GM06990 (cell line): Measurements from ENCODE around the gene RCAN3.

Experiments used
- DNase-seq: peaks from one replicate; pipeline ENCODE4 v3.0.0-alpha.2; 2011; ENCODE audit not compliant: insufficient read length; ENCODE audit errors: extremely low read depth
- H3K27me3 ChIP-seq: replicated peaks from 2 replicates; pipeline ENCODE4 v1.6.0; 2011; ENCODE audit warnings: low read length; ENCODE audit not compliant: control insufficient read depth, insufficient read depth
- H3K36me3 ChIP-seq: 2 replicates; pipeline ENCODE4 v1.5.1; 2011; ENCODE audit warnings: low read length; ENCODE audit not compliant: control insufficient read depth, insufficient read depth
- H3K4me3 ChIP-seq: replicated peaks from 2 replicates; pipeline ENCODE4 v1.5.1; 2011; ENCODE audit warnings: low read depth, mild to moderate bottlenecking, control low read depth, low read length
- TF ChIP-seq, protein P1 (sequence below): IDR thresholded peaks from 2 replicates; pipeline ENCODE4 v1.5.1; 2011; ENCODE audit warnings: low read length, control low read depth, mild to moderate bottlenecking, inconsistent platforms; ENCODE audit not compliant: insufficient read depth, poor library complexity, severe bottlenecking

The RCAN3 gene

GRCh38 chr1:24584171-24584647 lies 81.6 kb downstream of the RCAN3 start:
- TF ChIP-seq, protein P1, sequence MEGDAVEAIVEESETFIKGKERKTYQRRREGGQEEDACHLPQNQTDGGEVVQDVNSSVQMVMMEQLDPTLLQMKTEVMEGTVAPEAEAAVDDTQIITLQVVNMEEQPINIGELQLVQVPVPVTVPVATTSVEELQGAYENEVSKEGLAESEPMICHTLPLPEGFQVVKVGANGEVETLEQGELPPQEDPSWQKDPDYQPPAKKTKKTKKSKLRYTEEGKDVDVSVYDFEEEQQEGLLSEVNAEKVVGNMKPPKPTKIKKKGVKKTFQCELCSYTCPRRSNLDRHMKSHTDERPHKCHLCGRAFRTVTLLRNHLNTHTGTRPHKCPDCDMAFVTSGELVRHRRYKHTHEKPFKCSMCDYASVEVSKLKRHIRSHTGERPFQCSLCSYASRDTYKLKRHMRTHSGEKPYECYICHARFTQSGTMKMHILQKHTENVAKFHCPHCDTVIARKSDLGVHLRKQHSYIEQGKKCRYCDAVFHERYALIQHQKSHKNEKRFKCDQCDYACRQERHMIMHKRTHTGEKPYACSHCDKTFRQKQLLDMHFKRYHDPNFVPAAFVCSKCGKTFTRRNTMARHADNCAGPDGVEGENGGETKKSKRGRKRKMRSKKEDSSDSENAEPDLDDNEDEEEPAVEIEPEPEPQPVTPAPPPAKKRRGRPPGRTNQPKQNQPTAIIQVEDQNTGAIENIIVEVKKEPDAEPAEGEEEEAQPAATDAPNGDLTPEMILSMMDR = no peak
- H3K36me3 ChIP-seq = no peaks in the 10 kb centered on the region
- no peak overlapping the region for H3K4me3 ChIP-seq
- DNase-seq = no peak
- H3K27me3 ChIP-seq = peaks cover 8% of the 10 kb centered on the region

DNA sequence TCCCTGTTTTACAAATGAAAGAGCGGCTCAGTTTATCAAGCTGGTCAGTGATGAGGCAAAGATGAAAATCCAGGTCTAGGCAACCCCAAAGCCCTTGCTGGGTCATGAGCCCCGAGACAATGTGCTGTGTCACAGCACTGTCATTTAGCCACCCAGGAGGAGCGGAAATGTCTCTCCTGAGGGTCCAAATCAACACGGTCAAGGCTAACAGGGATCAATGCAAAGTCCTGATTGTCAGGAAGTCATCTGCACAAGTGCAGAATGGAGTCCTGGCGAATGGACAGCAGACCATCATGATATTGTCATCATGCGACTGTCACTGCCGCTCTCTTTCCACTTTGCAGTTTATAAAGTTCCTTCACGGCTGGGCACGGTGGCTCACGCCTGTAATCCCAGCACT lies 83.5 kb downstream of the RCAN3 start:
- Histone ChIP-seq H3K36me3 (no peaks in the 10 kb centered on the region), H3K4me3 (no peak overlapping the region), H3K27me3 (peaks cover 6% of the 10 kb centered on the region)
- TF ChIP-seq, protein P1 = no peak
- no peak for DNase-seq

GRCh38 chr1:24586970-24587820 lies 84.6 kb downstream of the RCAN3 start:
- Histone ChIP-seq H3K4me3 (no peak overlapping the region), H3K36me3 (no peaks in the 10 kb centered on the region), H3K27me3 (peaks cover 6% of the 10 kb centered on the region)
- TF ChIP-seq, protein P1 = peak; percentile 79
- DNase-seq = no peak

- H3K4me3 ChIP-seq = no peak overlapping the region
- TF ChIP-seq, protein P1 = no peak
- no peak for DNase-seq
- H3K27me3 ChIP-seq = peaks cover 6% of the 10 kb centered on the region
- H3K36me3 ChIP-seq = no peaks in the 10 kb centered on the region
Measured at GRCh38 chr1:24588573-24588972, 85.9 kb downstream of the RCAN3 start.

- no peak overlapping the region for H3K4me3 ChIP-seq
- no peak for DNase-seq
- TF ChIP-seq, protein P1 = no peak
- peaks cover 6% of the 10 kb centered on the region for H3K27me3 ChIP-seq
- no peaks in the 10 kb centered on the region for H3K36me3 ChIP-seq
Measured at GRCh38 chr1:24589200-24589599, 86.6 kb downstream of the RCAN3 start.
